Measurements from ENCODE around the gene PSMD9.

DNA sequence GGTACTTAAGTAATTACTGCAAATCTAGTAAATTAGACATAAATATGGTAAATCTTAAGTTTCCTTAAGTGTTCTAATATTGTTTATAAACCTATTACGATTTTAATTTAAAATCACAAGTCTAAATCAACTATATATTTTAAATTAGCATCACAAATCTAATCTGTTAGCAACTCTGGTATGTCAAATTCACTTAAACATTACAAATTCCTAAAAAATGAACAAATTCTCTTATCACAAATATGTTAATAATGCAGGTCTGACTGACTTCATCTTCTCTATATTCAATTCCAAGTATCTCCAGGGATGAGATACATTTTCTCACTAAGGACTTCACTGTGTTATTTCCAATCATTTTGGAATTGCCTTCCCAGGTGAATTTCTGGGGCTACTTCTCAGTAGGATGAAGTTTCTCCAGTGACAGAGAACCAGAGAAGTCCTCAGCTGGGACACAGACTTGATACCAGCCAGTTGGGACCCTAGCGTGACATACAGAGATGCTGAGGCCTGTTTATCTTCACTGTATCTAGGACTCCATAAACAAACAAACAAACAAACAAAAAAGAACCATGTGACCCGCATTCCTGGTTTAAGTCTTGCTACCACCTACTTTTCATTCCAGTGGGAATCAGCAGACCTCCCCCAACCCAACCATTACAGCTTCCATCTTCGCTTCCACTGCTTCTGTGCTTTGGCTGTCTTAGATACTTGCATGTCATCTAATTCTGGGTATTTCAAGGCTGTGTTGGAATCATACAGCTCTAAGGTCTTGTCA, 51.6 kb downstream of the PSMD9 start:
- TF ChIP-seq, protein P1, sequence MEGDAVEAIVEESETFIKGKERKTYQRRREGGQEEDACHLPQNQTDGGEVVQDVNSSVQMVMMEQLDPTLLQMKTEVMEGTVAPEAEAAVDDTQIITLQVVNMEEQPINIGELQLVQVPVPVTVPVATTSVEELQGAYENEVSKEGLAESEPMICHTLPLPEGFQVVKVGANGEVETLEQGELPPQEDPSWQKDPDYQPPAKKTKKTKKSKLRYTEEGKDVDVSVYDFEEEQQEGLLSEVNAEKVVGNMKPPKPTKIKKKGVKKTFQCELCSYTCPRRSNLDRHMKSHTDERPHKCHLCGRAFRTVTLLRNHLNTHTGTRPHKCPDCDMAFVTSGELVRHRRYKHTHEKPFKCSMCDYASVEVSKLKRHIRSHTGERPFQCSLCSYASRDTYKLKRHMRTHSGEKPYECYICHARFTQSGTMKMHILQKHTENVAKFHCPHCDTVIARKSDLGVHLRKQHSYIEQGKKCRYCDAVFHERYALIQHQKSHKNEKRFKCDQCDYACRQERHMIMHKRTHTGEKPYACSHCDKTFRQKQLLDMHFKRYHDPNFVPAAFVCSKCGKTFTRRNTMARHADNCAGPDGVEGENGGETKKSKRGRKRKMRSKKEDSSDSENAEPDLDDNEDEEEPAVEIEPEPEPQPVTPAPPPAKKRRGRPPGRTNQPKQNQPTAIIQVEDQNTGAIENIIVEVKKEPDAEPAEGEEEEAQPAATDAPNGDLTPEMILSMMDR (conservative IDR thresholded peaks at IDR 0.05; ENCODE audit: low read depth, low read length) = no peak
- TF ChIP-seq EZH2 (IDR thresholded peaks at IDR 0.05; ENCODE audit: borderline replicate concordance, low read depth, low read length, poor library complexity, severe bottlenecking) = no peak
